ENCODE data around the gene NAT8L.

The NAT8L gene

DNA sequence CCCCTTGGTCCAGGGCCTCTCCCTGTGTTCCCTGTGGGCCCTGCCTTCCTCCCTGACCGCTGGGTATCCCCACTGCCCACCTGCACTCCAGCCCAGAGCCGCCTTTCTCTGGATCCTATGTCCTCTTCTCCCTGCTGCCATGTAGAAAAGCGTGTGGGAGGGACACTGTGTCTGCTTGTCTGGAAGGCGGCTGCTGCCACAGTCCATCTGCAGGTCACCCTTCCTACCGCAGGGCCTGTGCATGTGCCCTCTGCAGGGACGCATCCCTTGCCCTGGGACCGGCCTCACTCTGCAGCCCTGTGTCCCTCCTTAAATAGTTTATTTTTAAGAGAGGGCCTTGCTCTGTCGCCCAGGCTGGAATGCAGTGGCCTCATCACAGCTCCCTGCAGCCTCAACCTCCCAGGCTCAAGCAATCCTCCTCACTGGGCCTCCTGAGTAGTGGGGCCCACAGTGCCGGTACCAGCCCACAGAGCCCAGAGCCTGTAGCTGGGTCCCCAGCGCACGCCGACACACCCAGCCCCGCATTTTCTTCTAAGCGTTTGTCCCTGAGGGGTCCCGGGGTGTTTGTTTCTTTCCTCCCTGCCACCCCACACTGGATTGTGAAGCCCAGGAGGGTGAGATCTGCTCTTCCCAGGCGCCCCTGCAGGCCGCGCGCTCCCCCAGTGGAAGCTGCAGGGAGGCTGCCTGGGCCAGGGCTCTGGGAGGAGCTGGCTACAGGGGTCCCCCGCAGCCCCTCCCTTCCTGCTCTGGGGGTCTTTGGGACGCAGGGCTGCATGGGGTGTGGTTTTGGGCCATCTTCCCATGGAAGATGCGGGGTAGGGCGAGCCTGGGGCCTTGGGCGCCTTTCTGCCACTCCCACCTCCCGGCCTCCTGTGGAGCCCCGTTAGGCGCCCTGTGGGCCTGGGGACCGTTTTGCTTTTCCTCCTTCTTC is 12.8 kb upstream of the NAT8L start:
- DNase-seq = no peak

- DNase-seq = no peak
Observed at GRCh38 chr4:2047031-2047660, 12.0 kb upstream of the NAT8L start.

- no peak for DNase-seq
Observed at GRCh38 chr4:2047781-2048581, 11.1 kb upstream of the NAT8L start.

GRCh38 chr4:2048831-2049230 is 10.3 kb upstream of the NAT8L start:
- DNase-seq = no peak

DNA sequence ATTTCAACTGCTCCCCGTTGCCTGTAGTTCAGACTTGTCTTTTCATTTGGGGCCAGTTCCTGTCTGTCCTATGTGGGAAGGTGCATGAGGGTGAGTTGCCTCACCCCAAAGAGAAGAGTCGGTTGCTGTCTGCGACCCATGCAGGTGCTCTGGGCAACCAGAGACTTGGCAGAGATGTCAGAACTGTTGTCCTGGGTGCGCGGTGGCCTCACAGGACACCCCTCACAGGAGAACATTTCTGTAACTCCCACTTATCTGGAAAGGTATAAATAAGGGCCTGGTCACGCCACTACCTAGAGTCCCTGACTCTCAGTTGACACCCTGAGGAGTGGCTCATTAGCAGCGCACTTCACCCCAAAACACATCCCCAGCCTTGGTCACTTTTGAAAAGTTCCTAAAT is 9.7 kb upstream of the NAT8L start:
- no peak for DNase-seq

- no peak for DNase-seq
Observed at GRCh38 chr4:2049811-2050210, 9.3 kb upstream of the NAT8L start.

- no peak for DNase-seq
Observed at GRCh38 chr4:2051086-2051485, 8.0 kb upstream of the NAT8L start.

DNA sequence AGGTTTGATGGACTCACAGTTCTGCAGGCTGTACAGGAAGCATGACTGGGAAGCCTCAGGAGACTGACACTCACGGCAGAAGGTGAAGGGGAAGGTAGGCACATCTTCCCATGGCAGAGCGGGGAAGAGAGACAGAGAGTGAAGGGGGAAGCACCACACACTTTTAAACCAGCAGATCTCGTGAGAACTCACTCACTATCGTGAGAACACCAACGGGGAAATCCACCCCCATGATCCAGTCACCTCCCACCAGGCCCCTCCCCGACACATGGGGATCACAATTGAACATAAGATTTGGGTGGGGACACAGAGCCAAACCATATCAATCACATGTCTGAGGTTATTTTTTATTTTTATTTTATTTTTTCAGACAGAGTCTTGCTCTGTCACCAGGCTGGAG is 4.9 kb upstream of the NAT8L start:
- no peak for DNase-seq

DNA sequence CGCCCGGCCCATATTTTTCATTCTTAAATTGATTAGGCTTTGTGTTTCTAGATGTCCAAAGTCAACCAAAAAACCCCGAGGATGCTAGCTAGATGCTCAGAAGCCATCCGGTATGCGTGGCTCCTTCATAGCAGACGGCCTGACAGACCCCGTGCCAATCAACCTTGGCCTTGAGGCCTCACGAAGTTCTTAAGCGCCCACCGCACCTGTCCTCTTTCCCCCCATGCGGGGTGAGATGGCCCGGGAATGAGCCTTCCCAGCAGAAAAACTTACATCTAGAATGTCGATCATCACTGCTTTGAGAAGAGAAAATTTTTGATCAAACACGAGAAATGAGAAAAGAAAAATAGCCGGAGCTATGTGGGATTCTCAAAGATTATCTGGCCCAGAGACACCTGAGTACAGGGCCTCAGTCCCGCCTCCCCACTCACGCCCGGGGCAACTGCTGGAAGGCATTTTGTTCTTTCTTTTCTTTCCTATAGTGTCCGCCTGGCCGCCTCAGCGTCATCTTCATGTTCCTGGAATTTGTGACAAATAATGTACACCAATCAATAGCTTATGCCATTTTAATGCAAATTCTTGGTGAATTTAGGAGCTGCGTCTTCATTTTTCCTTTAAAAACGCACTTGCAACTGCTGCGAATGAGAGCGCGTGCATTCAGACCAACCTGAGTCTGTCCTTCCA is 1.6 kb upstream of the NAT8L start:
- DNase-seq = no peak

GRCh38 chr4:2058264-2059045 is 672 bp upstream of the NAT8L start:
- DNase-seq = no peak

DNA sequence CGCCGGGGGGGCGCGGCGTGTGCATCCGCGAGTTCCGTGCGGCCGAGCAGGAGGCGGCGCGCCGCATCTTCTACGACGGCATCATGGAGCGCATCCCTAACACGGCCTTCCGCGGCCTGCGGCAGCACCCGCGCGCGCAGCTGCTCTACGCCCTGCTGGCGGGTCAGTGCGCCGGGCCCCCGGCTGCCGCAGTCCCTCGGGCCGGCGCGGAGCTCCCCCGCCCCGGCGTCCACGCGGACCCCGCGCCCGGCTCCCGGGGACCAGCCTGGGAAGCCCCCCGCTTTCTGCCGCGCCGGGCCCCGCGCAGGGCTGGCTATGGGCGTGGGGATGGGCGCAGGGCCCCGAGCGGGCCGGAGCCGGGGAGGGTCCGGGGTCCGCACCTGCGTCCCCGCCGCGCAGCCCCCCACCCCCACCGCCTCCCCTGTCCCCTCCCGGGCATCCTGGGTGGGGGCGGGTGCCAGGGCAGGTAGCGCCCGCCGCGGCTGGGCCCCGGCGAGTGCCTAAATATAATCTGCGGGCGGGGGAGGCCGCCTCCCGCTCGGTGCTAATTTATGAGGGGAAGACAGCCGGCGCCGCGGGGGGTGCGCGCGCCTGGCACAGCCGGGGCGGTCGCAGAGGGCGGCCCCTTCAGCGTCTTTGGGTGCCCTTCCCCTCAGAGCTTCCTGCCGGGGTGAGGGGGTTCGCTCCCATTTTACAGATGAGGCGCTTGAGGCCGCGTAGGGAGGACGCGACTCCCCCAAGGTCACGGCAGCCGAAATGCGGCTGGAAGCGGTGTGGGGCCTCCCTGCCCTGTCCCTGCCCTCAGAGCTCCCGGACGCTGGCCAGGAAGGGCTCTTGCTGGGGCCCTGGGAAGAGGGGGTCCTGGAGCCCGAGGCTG is 837 bp downstream of the NAT8L start:
- DNase-seq = no peak

DNA sequence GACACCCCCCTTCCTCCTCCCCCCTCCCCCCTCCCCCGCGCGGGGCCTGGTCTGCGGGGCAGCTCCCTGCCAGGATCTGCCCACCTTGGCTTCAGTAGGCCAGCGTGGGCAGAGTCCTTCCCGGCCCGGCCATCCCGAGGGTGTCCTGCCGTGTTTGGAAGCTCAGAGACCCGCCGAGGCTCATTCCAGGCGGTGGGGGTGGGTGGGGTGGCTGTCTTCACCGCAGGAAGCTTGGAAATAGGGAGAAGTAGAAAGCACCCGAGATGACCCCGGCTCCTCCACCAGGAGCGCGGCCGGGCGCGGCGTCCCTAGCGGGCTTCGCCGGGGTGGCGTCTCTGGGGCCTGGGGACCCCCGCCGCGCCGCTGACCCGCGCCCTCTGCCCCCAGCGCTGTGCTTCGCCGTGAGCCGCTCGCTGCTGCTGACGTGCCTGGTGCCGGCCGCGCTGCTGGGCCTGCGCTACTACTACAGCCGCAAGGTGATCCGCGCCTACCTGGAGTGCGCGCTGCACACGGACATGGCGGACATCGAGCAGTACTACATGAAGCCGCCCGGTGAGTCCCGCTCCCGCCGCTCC is 1.6 kb downstream of the NAT8L start:
- no peak for DNase-seq

DNA sequence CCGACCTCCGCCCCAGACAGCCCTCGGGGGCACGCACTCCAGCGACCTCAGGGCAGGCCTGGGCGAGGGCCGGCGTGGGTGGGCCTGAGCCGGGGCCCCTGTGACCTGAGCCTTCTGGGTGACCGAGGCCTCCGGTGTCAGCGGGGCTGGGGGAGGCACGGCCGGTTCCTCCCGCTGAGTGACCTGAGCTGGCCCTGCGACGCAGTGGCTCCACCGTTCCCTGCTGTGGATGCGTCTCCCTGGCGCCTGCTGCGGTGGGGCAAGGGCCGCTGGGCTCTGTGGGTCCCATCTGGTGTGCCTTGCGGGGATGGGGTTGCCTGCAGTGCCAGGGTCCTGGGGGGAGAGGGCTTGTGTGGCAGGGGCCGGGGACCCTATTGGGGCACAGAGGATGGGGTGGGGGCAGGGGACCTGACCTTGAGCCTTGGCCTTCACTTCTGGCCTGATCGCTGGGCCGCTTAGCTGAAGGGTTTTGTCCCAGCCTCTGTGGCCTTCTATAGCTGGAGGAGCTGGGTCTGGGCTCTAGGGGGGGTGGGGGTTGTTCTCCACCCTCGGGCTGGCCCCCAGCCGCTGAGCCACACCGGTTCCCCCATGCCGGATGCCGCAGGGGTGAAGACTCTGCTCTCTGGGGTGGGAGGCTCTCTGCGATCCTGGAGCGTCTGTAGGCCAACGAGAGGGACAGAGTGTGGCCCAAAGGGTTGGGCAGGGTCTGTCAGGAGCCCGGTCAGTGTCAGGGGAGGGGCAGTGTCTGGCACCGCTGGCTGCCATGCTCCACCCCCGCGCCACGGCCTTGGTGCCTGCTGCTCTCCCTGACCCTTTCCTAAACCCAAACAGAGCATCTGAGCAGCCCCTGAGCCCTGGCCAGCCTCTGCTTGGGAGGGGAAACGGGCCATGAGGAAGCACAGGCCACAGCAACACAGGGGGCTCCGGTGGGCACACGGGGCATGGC is 2.3 kb downstream of the NAT8L start:
- DNase-seq = no peak

DNA sequence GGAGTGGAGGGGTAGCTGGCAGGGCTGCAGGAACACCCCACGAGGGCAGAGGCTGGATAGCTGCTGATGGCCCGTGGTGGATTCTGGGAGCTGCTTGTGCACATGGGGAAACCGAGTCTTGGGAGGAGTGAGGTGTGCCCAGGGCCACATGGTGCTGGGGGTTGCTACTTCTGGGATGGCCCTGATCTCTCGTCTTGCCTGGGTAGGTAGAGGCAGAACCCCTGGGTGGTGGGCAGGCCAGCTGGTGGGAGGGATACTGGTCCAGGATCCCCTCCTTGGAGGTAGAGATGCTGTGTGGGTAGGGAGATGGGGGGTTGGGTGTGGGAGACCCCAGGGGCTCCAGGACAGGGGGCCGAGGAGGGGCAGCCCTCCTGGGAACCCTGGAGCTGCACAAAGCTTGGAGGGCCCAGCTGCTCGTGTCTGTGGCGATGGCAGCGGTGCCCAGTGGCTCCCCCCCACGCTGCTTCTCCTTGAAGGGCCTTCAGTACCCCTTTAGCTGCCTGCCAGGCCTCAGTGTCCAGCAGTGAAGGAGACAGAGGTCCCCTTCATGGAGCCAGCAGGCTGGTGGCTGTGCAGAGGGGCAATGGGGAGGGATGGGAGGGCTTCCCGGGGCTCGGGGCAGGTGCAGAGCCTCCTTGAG is 3.2 kb downstream of the NAT8L start:
- DNase-seq = no peak

DNA sequence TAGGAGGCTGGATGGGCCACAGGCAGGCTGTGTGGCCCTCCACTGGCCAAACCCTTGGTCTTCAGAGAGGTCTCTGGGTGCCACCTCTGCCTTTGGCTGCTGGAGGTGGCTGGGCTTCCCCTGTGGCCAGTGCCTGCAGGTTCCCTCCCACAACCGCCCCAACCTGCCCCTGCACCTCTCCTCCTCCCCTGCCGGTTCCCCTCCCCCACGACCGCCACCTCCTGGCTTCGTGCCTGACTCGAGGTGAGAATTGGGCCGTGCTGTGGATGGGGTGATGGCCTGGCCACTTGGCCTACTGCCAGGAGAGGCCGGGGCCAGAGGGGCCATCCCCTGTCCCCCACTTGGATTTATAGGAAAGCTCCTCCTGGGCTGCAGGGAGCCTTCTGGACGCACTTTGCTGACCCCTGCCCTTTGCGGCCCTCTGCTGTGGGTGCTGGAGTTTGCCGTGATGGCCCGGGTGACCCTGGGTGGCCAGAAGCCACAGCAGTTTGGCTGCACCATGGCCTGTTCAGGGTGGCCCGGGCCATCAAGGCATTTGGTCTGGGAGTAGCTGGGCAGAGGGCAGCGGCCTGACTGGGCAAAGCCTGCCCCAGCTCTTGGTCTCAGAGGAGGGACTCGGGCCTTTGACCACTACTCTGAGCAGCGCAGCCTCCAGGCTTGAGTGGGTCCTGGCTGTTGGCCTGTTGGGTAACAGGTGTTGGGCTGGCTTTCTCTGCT is 3.8 kb downstream of the NAT8L start:
- DNase-seq = no peak

GRCh38 chr4:2063557-2064275 is 4.6 kb downstream of the NAT8L start:
- no peak for DNase-seq

DNA sequence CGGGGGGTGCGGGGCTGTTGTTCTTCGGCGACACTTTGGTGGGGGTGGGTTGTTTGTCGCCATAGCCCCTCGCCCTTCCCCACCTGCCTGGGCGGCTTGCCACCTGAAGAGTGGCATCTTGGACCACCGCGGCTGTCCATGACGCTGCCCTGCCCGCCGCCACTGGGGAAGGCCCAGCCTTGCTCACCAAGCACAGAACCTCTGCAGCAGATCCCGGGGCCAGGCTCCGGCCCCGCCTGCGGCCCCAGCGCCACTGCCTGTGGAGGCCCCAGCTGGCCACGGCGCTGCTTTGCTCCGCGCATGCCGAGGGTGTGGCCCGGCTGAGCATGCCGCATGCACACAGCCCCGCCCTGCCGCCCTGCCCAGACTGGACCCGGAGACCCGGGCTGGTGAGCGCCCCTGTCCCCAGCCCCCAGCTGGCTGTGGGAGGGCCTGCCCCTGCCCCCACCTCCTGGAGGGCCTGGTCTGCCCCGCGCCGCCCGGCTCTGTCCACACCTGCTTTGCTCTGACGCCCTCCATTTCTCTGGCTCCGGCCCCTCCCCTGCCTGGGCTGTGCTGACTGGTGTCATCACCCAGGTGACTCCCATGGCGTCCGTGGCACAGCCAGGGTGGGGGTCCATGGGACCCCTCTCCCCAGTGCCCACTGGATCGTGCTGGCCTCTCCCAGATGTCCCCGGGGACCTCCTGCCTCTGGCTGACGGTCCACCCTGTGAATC is 5.3 kb downstream of the NAT8L start:
- no peak for DNase-seq

All from inflammatory macrophage treated with lipopolysaccharide for 1 hour (primary cell).